T-helper 17 cell (primary cell): Measurements from ENCODE around the gene CYP19A1. TPM values are rescaled to one million over a fixed set of nuclear protein-coding genes. Genes with fewer than 3 reads are reported as not detected.
A peak's percentile ranks its signal among the peaks of the same experiment; 100 is the strongest.

Experiments
- ATAC-seq: fragments of 150-1000 bp; cut with Tn5 transposase; 2 replicates; pipeline ENCODE4 v1.10.0; 2021; ENCODE audit warnings: mild to moderate bottlenecking, moderate library complexity
- DNase-seq, 3 donors: peaks; one replicate each; pipeline versions ENCODE4 v3.0.0 to v3.0.0-alpha.2; 2020 to 2021
- H3K9me3 ChIP-seq: one replicate; pipeline ENCODE4 v1.7.0; 2013; ENCODE audit warnings: low read length, mild to moderate bottlenecking; ENCODE audit not compliant: control insufficient read depth, poor library complexity, severe bottlenecking
- H3K27ac Mint-ChIP-seq: one replicate; pipeline ENCODE4 v1.8.0; 2022; ENCODE audit warnings: mild to moderate bottlenecking, moderate library complexity, mixed read lengths
- H3K27me3 Mint-ChIP-seq: one replicate; pipeline ENCODE4 v1.8.0; 2022; ENCODE audit warnings: mixed read lengths
- H3K36me3 Mint-ChIP-seq: one replicate; pipeline ENCODE4 v1.8.0; 2022; ENCODE audit warnings: low read depth, mixed read lengths
- H3K4me1 Mint-ChIP-seq: one replicate; pipeline ENCODE4 v1.8.0; 2022; ENCODE audit warnings: mild to moderate bottlenecking, mixed read lengths
- H3K4me3 Mint-ChIP-seq: one replicate; pipeline ENCODE4 v1.8.0; 2022; ENCODE audit warnings: mild to moderate bottlenecking, moderate library complexity, mixed read lengths
- total RNA-seq, 4 donors: library from RNA in 2 of 4; stranded (reverse) in 2 of 4; gene quantifications; one replicate each; pipeline ENCODE4 v1.2.3 and lab custom pipeline; 2022 to 2026

The CYP19A1 gene
- total RNA-seq, 2 donors from 2014 or later: 0.70 to 1.1 TPM

- H3K9me3 ChIP-seq: no peaks in the 10 kb centered on the region
- Mint-ChIP-seq H3K4me3 (no peak overlapping the region), H3K27ac (no peak overlapping the region), H3K36me3 (no peaks in the 10 kb centered on the region), H3K4me1 (no peaks in the 10 kb centered on the region), H3K27me3 (peaks cover 45% of the 10 kb centered on the region)
- no peak for DNase-seq
- ATAC-seq: no peak
Observed at GRCh38 chr15:51349156-51349844, 10.9 kb upstream of the CYP19A1 start.

GRCh38 chr15:51348688-51349087, 10.3 kb upstream of the CYP19A1 start:
- H3K9me3 ChIP-seq: no peaks in the 10 kb centered on the region
- DNase-seq (no peak), ATAC-seq (no peak)
- H3K27me3 Mint-ChIP-seq: peaks cover 49% of the 10 kb centered on the region
- no peak overlapping the region for H3K4me3 Mint-ChIP-seq
- H3K36me3 Mint-ChIP-seq: no peaks in the 10 kb centered on the region
- no peaks in the 10 kb centered on the region for H3K4me1 Mint-ChIP-seq
- H3K27ac Mint-ChIP-seq: no peak overlapping the region

GRCh38 chr15:51346136-51346535, 7.7 kb upstream of the CYP19A1 start:
- ATAC-seq: no peak
- H3K27me3 Mint-ChIP-seq: peaks cover 40% of the 10 kb centered on the region
- H3K36me3 Mint-ChIP-seq: no peaks in the 10 kb centered on the region
- no peak for DNase-seq
- H3K4me3 Mint-ChIP-seq: no peak overlapping the region
- no peaks in the 10 kb centered on the region for H3K9me3 ChIP-seq
- H3K4me1 Mint-ChIP-seq: no peaks in the 10 kb centered on the region
- no peak overlapping the region for H3K27ac Mint-ChIP-seq

GRCh38 chr15:51343466-51343865, 5.1 kb upstream of the CYP19A1 start:
- no peak for ATAC-seq
- Mint-ChIP-seq H3K36me3 (peaks cover 2% of the 10 kb centered on the region), H3K4me1 (no peaks in the 10 kb centered on the region), H3K27ac (no peak overlapping the region), H3K27me3 (peaks cover 43% of the 10 kb centered on the region), H3K4me3 (no peak overlapping the region)
- H3K9me3 ChIP-seq: no peaks in the 10 kb centered on the region
- no peak for DNase-seq

GRCh38 chr15:51342227-51342999, 4.0 kb upstream of the CYP19A1 start:
- H3K4me3 Mint-ChIP-seq: peak overlapping the region; percentile 41
- H3K27me3 Mint-ChIP-seq: peaks cover 49% of the 10 kb centered on the region
- DNase-seq (no peak), ATAC-seq (no peak)
- H3K27ac Mint-ChIP-seq: no peak overlapping the region
- no peaks in the 10 kb centered on the region for H3K9me3 ChIP-seq
- no peaks in the 10 kb centered on the region for H3K4me1 Mint-ChIP-seq
- peaks cover 3% of the 10 kb centered on the region for H3K36me3 Mint-ChIP-seq

- H3K36me3 Mint-ChIP-seq: peaks cover 3% of the 10 kb centered on the region
- no peak for ATAC-seq
- H3K27ac Mint-ChIP-seq: no peak within 1 kb of the TSS
- peaks cover 52% of the 10 kb centered on the region for H3K27me3 Mint-ChIP-seq
- DNase-seq: no peak
- peak within 1 kb of the TSS; percentile 41 for H3K4me3 Mint-ChIP-seq
- H3K9me3 ChIP-seq: no peaks in the 10 kb centered on the region
- no peaks in the 10 kb centered on the region for H3K4me1 Mint-ChIP-seq
Observed at GRCh38 chr15:51341366-51342226, 3.2 kb upstream of the CYP19A1 start, which contains the start of gene GLDN. Gene GLDN (plus strand): TSS chr15:51341655. CDS start chr15:51341685, 30 bp downstream.

GRCh38 chr15:51335538-51336410, 2.6 kb downstream of the CYP19A1 start:
- peaks cover 30% of the 10 kb centered on the region for H3K27me3 Mint-ChIP-seq
- H3K4me3 Mint-ChIP-seq: no peak overlapping the region
- peaks cover 3% of the 10 kb centered on the region for H3K36me3 Mint-ChIP-seq
- no peaks in the 10 kb centered on the region for H3K9me3 ChIP-seq
- no peak overlapping the region for H3K27ac Mint-ChIP-seq
- H3K4me1 Mint-ChIP-seq: no peaks in the 10 kb centered on the region
- ATAC-seq: no peak
- no peak for DNase-seq

- Mint-ChIP-seq H3K27me3 (peaks cover 25% of the 10 kb centered on the region), H3K4me1 (no peaks in the 10 kb centered on the region), H3K4me3 (no peak overlapping the region), H3K27ac (no peak overlapping the region), H3K36me3 (peaks cover 3% of the 10 kb centered on the region)
- no peaks in the 10 kb centered on the region for H3K9me3 ChIP-seq
- ATAC-seq (no peak), DNase-seq (no peak)
Observed at GRCh38 chr15:51335087-51335486, 3.3 kb downstream of the CYP19A1 start.

GRCh38 chr15:51334011-51334451, 4.4 kb downstream of the CYP19A1 start:
- Mint-ChIP-seq H3K27ac (no peak overlapping the region), H3K27me3 (peaks cover 25% of the 10 kb centered on the region), H3K4me1 (no peaks in the 10 kb centered on the region), H3K4me3 (no peak overlapping the region), H3K36me3 (peaks cover 3% of the 10 kb centered on the region)
- H3K9me3 ChIP-seq: no peaks in the 10 kb centered on the region
- ATAC-seq (no peak), DNase-seq (no peak)

- Mint-ChIP-seq H3K27ac (no peak overlapping the region), H3K27me3 (peaks cover 24% of the 10 kb centered on the region), H3K36me3 (peaks cover 2% of the 10 kb centered on the region), H3K4me1 (no peaks in the 10 kb centered on the region), H3K4me3 (no peak overlapping the region)
- DNase-seq (no peak), ATAC-seq (no peak)
- H3K9me3 ChIP-seq: no peaks in the 10 kb centered on the region
Observed at GRCh38 chr15:51333571-51333970, 4.8 kb downstream of the CYP19A1 start.

- Mint-ChIP-seq H3K27me3 (peaks cover 18% of the 10 kb centered on the region), H3K27ac (no peak overlapping the region), H3K4me1 (no peaks in the 10 kb centered on the region), H3K36me3 (no peaks in the 10 kb centered on the region), H3K4me3 (no peak overlapping the region)
- H3K9me3 ChIP-seq: no peaks in the 10 kb centered on the region
- ATAC-seq (no peak), DNase-seq (no peak)
Observed at GRCh38 chr15:51332206-51333147, 5.9 kb downstream of the CYP19A1 start.
